Ishikawa (cell line): Measurements from ENCODE around the gene LRRC2.

Experiments
- CEBPB ChIP-seq: IDR thresholded peaks from 2 replicates; pipeline ENCODE4 v1.6.1; 2012
- EGR1 ChIP-seq: IDR thresholded peaks from 2 replicates; pipeline ENCODE4 v1.6.1; 2012
- EP300 ChIP-seq: IDR thresholded peaks from 2 replicates; pipeline ENCODE4 v1.6.1; 2012; ENCODE audit warnings: borderline replicate concordance
- FOXM1 ChIP-seq: IDR thresholded peaks from 2 replicates; pipeline ENCODE4 v1.6.1; 2012; ENCODE audit warnings: low read depth, borderline replicate concordance
- NFIC ChIP-seq: IDR thresholded peaks from 2 replicates; pipeline ENCODE4 v1.6.1; 2012
- RAD21 ChIP-seq: IDR thresholded peaks from 2 replicates; pipeline ENCODE4 v1.6.1; 2012; ENCODE audit warnings: low read depth
- TAF1 ChIP-seq: IDR thresholded peaks from 2 replicates; pipeline ENCODE4 v1.6.1; 2012; ENCODE audit warnings: low read depth, mild to moderate bottlenecking
- TCF12 ChIP-seq: IDR thresholded peaks from 2 replicates; pipeline ENCODE4 v1.6.1; 2012; ENCODE audit warnings: low read depth
- TEAD4 ChIP-seq: IDR thresholded peaks from 2 replicates; pipeline ENCODE4 v1.6.1; 2012
- YY1 ChIP-seq: IDR thresholded peaks from 2 replicates; pipeline ENCODE4 v1.6.1; 2012; ENCODE audit warnings: low read depth
- ZBTB7A ChIP-seq: IDR thresholded peaks from 2 replicates; pipeline ENCODE4 v1.6.1; 2012; ENCODE audit warnings: low read depth
- TF ChIP-seq, protein P1 (sequence below): IDR thresholded peaks from 2 replicates; pipeline ENCODE4 v1.6.1; 2012
- TF ChIP-seq, protein P2 (sequence below): IDR thresholded peaks from 2 replicates; pipeline ENCODE4 v1.6.1; 2012
- TF ChIP-seq, protein P3 (sequence below): IDR thresholded peaks from 2 replicates; pipeline ENCODE4 v1.6.1; 2012; ENCODE audit warnings: low read depth, mild to moderate bottlenecking

LRRC2 gene

DNA sequence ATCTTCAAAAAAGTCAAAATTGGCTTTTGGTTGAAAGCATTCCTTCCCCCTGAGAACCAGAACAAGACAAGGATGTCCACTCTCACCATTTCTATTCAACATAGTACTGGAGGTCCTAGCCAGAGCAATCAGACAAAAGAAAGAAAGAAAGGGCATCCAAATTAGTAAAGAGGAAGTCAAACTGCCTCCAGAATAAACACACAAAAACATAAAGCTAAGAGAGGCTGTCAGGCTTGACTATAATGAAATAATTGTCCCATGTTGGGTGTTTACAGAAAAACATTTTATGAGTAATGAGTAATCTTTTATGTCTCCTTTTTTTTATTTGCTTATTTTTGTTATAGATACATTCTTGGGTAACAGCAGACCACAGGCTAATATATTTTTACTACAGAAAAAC, 27.9 kb upstream of the LRRC2 start:
- TF ChIP-seq, protein P1, sequence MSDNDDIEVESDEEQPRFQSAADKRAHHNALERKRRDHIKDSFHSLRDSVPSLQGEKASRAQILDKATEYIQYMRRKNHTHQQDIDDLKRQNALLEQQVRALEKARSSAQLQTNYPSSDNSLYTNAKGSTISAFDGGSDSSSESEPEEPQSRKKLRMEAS: no peak
- TF ChIP-seq TCF12 (no peak), EP300 (no peak)
- TF ChIP-seq, protein P2, sequence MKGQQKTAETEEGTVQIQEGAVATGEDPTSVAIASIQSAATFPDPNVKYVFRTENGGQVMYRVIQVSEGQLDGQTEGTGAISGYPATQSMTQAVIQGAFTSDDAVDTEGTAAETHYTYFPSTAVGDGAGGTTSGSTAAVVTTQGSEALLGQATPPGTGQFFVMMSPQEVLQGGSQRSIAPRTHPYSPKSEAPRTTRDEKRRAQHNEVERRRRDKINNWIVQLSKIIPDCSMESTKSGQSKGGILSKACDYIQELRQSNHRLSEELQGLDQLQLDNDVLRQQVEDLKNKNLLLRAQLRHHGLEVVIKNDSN: no peak

DNA sequence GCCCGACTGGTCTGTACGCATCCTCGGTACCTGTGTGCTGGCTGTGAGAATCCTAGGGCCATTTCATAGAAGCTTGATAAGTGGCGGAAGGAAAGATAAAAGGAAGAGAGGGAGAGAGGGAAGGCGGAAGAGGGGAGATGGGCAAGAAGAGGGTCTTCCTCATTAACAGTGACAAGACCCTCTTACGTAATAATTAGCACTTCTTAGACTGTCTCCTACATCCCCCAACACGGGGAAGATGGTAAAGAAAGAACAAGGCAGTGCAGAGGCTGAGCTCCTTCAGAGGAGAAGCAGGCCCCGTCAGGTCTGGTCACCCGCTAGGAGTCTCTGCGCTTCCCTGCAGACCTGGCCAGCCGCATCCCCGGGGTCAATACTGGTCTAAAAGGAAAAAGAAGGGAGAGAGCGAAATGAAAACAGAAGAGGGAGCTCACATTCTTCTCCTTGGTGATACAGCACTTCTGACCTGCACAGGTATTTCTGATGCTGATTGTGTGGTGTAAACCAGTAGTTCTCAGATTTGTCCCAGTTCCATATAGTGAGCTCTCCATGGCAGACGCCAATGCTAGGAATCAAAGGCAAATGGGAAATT, 27.3 kb upstream of the LRRC2 start:
- TF ChIP-seq RAD21: peak; percentile 44
- TF ChIP-seq, protein P2: no peak
- TF ChIP-seq TEAD4: no peak
- TF ChIP-seq TAF1: no peak
- TF ChIP-seq EP300: no peak

DNA sequence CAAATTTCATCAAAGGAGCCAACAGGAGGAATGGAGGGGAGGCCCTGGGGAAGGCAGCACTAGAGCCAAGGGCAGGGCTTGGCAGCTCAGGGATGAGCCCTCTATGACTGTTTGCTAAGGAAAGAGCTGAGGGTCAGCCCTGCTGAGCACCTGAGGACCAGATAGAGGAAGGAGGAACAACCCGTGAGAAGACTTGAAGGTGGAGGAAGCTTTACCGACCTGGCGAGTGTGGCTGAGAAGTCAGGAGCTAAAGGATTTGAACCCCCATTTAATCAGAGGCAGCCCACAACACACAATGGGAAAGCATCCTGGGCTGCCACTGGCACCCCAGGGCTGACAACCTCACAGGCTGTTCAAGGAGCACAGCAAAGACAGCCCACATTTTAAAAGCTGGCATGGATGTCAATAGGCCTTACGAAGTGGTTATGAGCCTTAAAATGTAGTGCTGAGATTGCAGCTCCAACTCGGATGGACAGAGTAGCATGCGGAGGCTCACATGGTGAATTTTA, 20.7 kb upstream of the LRRC2 start:
- TF ChIP-seq FOXM1 (no peak), RAD21 (no peak)

DNA sequence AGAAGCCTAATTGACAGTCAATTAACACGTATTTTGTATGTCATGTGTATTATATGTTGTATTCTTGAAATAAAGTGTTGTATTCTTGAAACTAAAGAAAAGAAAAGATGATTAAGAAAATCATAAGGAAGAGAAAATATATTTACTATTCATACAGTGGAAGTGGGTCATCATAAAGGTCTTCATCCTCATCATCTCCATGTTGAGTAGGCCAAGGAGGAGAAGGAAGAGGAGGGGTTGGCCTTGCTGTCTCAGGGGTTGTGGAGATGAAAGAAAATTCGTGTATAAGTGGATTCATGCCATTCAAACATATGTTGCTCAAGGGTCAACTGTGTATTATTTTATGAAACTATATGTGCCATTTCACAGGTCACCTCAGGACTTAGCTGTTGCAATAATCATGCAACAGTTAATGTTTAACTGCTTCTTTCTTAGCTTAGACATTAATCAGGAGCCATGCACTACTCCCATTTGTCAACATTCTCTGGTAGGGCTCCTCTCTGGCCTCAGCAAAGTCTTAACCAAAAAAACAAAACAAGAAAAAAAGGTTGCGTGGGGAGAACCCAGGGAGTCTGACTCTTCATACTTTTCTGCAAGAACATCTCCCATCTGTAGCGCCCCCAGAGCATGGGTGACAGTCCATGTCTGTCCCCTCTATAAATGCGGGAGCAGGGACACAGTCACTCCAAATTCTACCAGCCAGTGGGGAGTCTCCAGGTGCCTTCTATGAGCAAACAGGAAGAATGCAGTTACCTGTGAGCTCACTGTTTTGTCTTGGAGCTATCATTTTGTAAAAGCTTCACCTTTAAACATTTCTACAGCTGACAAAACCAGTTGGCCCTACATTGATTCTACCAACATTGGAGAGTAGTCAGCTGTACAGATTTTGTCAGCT, 19.9 kb upstream of the LRRC2 start:
- TF ChIP-seq YY1: no peak
- no peak for TF ChIP-seq EP300
- TF ChIP-seq TEAD4: no peak
- TF ChIP-seq, protein P2: no peak
- TF ChIP-seq NFIC: no peak
- no peak for TF ChIP-seq ZBTB7A
- TF ChIP-seq EGR1: no peak

DNA sequence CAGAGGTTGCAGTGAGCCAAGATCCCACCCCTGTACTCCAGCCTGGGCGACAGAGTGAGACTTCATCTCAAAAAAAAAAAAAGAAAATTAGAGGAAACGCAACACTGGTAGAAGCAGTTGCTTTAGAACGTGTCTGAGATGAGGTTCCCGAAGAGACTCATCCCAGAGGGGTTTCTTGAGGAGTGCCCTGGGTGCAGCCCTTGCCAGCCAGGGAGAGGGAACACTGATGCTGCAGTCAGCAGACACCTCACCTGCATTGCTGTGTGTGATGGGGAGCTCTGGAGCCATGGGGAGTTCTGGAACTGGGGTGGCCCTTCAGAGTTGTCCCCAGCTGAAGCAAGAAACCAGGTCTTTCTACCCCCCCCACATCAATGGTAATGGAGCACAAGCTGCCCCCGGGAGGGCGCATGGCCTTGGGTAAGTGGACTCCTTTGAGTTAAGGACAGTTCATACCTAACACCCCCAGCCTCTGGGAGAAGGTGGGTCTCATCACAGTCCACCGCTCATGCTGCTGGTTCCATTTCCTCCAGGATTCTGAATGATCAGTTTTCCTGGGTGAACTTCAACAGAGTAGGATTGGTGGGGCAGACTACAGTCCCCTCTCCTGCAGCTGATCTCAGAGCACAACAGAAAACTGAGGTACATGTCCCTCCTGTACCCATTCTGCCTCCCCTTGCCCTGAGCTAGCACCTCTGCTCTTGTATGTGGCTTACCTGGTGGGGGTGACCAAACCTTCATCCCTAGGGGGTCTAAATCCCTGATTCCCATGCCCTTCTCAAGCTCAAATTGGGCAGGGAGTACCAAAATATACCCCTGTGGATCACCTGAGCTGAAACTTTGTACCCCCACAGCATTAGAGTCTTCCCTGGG, 18.7 kb upstream of the LRRC2 start:
- TF ChIP-seq CEBPB (no peak), FOXM1 (no peak), ZBTB7A (no peak)
- TF ChIP-seq, protein P2: no peak
- TF ChIP-seq, protein P1: no peak

DNA sequence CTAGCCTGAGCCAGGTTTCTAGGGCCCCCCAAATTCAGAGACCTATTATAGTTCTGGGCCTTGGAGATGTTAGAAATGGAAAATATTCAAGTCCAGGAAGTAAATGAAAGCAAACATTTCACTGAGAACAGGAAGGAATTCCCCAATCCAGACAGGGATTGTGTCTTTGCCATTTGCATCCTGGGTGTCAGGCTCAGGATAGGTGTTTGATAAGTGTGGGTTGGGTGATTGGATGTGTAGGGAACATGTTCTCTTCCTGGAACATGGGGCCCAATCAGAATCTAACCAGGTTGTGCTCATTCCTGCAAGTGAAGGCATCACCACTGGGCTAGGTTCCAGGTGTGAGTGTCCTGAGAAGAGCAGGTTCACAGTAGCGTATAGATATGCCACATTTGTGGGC, 14.6 kb upstream of the LRRC2 start:
- TF ChIP-seq, protein P2: no peak
- TF ChIP-seq TEAD4 (no peak), CEBPB (no peak), YY1 (no peak)
- TF ChIP-seq, protein P3, sequence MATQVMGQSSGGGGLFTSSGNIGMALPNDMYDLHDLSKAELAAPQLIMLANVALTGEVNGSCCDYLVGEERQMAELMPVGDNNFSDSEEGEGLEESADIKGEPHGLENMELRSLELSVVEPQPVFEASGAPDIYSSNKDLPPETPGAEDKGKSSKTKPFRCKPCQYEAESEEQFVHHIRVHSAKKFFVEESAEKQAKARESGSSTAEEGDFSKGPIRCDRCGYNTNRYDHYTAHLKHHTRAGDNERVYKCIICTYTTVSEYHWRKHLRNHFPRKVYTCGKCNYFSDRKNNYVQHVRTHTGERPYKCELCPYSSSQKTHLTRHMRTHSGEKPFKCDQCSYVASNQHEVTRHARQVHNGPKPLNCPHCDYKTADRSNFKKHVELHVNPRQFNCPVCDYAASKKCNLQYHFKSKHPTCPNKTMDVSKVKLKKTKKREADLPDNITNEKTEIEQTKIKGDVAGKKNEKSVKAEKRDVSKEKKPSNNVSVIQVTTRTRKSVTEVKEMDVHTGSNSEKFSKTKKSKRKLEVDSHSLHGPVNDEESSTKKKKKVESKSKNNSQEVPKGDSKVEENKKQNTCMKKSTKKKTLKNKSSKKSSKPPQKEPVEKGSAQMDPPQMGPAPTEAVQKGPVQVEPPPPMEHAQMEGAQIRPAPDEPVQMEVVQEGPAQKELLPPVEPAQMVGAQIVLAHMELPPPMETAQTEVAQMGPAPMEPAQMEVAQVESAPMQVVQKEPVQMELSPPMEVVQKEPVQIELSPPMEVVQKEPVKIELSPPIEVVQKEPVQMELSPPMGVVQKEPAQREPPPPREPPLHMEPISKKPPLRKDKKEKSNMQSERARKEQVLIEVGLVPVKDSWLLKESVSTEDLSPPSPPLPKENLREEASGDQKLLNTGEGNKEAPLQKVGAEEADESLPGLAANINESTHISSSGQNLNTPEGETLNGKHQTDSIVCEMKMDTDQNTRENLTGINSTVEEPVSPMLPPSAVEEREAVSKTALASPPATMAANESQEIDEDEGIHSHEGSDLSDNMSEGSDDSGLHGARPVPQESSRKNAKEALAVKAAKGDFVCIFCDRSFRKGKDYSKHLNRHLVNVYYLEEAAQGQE: no peak
- TF ChIP-seq, protein P1: no peak
